ENCODE results near the gene ATP9B.

DNA sequence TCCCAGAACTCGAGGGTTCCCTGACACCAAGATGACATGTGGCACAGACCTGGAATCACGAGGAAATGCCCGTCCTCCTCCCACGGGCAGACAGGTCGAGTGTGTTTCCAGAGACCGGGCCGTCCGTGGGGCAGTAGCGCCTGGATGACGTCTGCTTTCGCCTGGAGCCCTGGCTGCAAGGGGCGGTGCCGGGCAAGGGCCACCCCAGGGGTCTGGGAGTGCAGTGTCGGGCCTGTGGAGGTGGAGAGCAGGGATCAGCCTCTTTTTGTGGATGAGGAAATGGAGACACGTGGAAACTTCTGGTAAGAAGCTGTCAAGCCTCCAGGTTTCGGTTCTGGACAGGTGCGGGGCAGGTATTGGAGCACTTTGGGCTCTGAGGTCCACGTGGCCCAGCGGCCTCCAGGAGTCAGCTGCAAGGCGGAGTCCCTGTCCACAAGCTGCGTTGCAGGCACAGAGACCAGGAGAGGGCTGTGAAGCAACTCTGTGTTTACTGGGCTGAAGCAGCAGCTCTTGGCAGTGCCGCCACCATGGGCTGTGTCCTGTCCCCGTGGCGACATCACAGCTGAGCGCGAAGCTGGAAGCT, 352.2 kb downstream of the ATP9B start:
- TF ChIP-seq YY1 (IDR thresholded peaks at IDR 0.05; ENCODE audit: insufficient read depth, insufficient read length) (no peak), ZNF274 (IDR thresholded peaks at IDR 0.05; ENCODE audit: low read depth, low read length) (no peak)
